ENCODE results near the gene ZNF850. TPM values are rescaled to one million over a fixed set of nuclear protein-coding genes. Genes with fewer than 3 reads are reported as not detected.

ZNF850 gene
- total RNA-seq: 11.1 to 14.5 TPM (median 12.6 TPM) in 3 replicates

DNA sequence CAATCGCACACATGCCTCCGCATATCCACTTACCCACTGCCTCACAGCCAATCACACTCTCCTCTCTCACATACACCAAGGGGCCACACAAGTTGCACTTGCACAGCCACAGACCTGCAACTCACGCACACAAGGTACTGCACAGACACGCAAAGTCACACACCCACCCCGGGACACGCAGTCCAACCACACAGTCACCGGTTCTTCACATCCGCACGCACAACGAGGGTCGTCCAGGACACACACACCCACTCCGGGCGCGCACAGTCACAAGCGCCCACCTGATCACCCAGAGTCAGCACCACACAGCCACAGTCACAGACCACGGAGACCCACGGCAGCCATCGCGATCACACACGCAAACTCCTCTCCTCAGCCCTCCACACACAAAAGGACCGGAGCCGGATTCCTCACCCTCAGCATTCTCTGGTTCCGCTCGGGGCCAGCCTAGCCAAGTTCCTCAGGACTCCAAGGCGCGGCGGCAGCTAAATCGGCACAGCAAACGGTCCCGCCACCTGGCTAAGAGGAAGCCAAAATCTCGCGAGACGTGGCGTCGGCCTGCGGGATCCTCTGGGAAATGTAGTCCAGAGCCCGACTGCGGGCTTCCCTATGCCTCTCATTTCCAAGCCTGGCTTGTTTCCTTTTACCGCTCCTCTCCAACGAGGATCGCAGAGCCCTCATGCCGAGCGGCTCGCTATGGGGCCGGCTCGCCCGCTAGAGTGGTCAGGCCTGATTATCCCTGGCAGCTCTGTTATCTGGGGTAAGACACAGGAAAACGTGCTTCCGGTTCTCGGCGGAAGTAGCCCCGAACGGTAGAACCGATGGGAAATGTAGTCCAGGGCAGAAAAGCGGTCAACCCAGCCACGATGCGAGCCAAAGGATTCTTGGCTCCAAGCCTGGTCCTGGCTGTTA lies at the start of gene ZNF850:
ZNF850 (minus strand) TSS at position 497 of the 912 bp plus-strand sequence. CDS start 10,201 bp downstream, outside the sequence.
- peak; percentile 86 to 94 for DNase-seq (ENCODE audit: low spot score in 2 of 2, unreplicated experiment in 2 of 2)
- peaks cover 18% of the 10 kb centered on the region for H3K4me1 Mint-ChIP-seq
- H3K27ac Mint-ChIP-seq: peak within 1 kb of the TSS; percentile 96
- no peaks in the 10 kb centered on the region for H3K27me3 Mint-ChIP-seq (ENCODE audit: low read depth)
- peaks cover 24% of the 10 kb centered on the region for H3K9me3 Mint-ChIP-seq
- peaks cover 27% of the 10 kb centered on the region for H3K36me3 Mint-ChIP-seq
- TF ChIP-seq, protein P1, sequence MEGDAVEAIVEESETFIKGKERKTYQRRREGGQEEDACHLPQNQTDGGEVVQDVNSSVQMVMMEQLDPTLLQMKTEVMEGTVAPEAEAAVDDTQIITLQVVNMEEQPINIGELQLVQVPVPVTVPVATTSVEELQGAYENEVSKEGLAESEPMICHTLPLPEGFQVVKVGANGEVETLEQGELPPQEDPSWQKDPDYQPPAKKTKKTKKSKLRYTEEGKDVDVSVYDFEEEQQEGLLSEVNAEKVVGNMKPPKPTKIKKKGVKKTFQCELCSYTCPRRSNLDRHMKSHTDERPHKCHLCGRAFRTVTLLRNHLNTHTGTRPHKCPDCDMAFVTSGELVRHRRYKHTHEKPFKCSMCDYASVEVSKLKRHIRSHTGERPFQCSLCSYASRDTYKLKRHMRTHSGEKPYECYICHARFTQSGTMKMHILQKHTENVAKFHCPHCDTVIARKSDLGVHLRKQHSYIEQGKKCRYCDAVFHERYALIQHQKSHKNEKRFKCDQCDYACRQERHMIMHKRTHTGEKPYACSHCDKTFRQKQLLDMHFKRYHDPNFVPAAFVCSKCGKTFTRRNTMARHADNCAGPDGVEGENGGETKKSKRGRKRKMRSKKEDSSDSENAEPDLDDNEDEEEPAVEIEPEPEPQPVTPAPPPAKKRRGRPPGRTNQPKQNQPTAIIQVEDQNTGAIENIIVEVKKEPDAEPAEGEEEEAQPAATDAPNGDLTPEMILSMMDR (IDR thresholded peaks at IDR 0.05; ENCODE audit: unreplicated experiment): no peak
- H3K4me3 Mint-ChIP-seq: peak within 1 kb of the TSS; percentile 91

DNA sequence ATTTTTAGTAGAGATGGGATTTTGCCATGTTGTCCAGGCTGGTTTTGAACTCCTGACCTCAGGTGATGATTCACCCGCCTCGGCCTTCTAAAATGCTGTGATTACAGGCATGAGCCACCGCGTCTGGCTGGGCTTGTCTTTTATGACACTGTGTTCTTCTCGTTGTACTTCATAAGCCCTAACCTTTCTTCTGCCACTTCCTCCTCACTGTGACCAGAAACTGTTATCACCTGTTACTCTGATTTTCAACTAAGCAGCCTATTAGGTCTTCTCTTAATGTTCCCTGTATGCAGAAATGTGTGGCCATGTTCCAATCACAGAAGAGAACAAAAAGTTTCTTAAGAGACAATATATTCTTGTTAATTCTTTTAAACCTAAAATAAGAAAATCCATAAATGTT lies 49.2 kb upstream of the ZNF850 start:
- Mint-ChIP-seq H3K4me1 (no peaks in the 10 kb centered on the region), H3K27ac (no peak overlapping the region), H3K36me3 (peaks cover 85% of the 10 kb centered on the region), H3K9me3 (peaks cover 69% of the 10 kb centered on the region), H3K4me3 (no peak overlapping the region), H3K27me3 (ENCODE audit: low read depth) (no peaks in the 10 kb centered on the region)
- TF ChIP-seq, protein P1 (IDR thresholded peaks at IDR 0.05; ENCODE audit: unreplicated experiment): no peak
- no peak for DNase-seq (ENCODE audit: low spot score in 2 of 2, unreplicated experiment in 2 of 2)

DNA sequence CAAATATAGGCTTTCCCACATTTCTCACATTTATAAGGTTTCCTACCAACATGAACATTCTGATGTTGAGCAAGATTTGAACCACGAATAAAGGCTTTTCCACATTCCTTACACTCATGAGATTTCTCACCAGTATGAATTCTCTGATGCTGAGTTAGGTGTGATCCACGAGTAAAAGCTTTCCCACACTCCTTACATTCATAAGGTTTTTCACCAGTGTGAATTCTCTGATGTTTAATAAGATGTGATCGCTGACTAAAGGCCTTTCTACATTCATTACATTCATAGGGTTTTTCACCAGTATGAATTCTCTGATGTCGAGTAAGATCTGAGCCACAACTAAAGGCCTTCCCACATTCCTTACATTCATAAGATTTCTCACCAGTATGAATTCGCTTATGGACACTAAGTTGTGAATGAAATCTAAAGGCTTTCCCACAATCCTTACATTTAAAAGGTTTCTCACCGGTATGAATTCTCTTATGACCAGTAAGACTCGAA lies 46.6 kb upstream of the ZNF850 start:
- H3K9me3 Mint-ChIP-seq: peaks cover 53% of the 10 kb centered on the region
- peaks cover 84% of the 10 kb centered on the region for H3K36me3 Mint-ChIP-seq
- no peak overlapping the region for H3K27ac Mint-ChIP-seq
- no peaks in the 10 kb centered on the region for H3K27me3 Mint-ChIP-seq (ENCODE audit: low read depth)
- no peak overlapping the region for H3K4me3 Mint-ChIP-seq
- no peak for DNase-seq (ENCODE audit: low spot score in 2 of 2, unreplicated experiment in 2 of 2)
- TF ChIP-seq, protein P1 (IDR thresholded peaks at IDR 0.05; ENCODE audit: unreplicated experiment): no peak
- H3K4me1 Mint-ChIP-seq: no peaks in the 10 kb centered on the region

DNA sequence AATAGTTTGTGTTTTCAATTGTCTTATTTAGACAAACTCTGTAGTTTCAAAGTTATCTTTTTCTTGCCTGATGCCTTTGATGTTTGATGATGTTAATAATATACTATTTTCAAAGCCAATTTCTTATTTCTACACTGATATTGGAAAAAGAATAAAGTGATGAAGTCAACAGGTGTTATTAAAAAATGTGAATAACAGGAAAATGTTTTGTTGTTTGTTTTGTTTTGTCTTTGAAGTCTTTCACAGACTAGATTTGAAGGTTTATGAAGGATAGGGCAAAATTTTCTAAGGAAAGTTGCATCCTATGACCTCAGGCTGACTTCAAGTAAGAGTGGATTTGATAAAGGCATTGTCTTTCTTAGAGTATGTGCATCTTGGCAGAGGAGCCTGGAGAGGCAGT lies 34.4 kb upstream of the ZNF850 start:
- no peak for DNase-seq (ENCODE audit: low spot score in 2 of 2, unreplicated experiment in 2 of 2)
- no peaks in the 10 kb centered on the region for H3K4me1 Mint-ChIP-seq
- peaks cover 64% of the 10 kb centered on the region for H3K9me3 Mint-ChIP-seq
- H3K36me3 Mint-ChIP-seq: peaks cover 54% of the 10 kb centered on the region
- TF ChIP-seq, protein P1 (IDR thresholded peaks at IDR 0.05; ENCODE audit: unreplicated experiment): no peak
- H3K27me3 Mint-ChIP-seq (ENCODE audit: low read depth): no peaks in the 10 kb centered on the region
- H3K27ac Mint-ChIP-seq: no peak overlapping the region
- H3K4me3 Mint-ChIP-seq: no peak overlapping the region

DNA sequence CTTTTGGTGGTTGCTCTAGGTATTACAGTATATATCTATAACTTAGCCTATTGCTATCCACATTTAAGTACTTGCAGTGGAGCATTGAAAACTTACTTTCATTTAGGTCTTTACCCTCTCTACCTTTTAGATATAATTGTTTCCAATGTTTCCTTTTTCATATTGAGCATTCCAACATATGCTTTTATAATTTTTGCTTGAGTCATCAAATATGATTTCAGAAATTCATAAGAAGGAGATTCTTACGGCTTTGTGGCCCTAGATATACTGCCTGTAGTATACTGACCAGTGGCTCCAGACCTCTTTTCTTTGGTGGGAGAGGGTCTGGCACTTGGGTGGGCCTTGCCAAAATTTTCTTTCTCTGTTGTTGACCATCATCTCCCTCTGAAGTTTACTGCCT lies 32.8 kb upstream of the ZNF850 start:
- DNase-seq (ENCODE audit: low spot score in 2 of 2, unreplicated experiment in 2 of 2): no peak
- no peaks in the 10 kb centered on the region for H3K4me1 Mint-ChIP-seq
- no peaks in the 10 kb centered on the region for H3K27me3 Mint-ChIP-seq (ENCODE audit: low read depth)
- peaks cover 51% of the 10 kb centered on the region for H3K36me3 Mint-ChIP-seq
- TF ChIP-seq, protein P1 (IDR thresholded peaks at IDR 0.05; ENCODE audit: unreplicated experiment): no peak
- no peak overlapping the region for H3K27ac Mint-ChIP-seq
- peaks cover 52% of the 10 kb centered on the region for H3K9me3 Mint-ChIP-seq
- no peak overlapping the region for H3K4me3 Mint-ChIP-seq
